HepG2 (cell line): ENCODE measurements around the gene POLR2J. TPM values are rescaled to one million over a fixed set of nuclear protein-coding genes. Genes with fewer than 3 reads are reported as not detected.

Source experiments
- ARNTL ChIP-seq: sonication (generic); formaldehyde crosslinking; IDR thresholded peaks from 2 replicates; pipeline ENCODE4 v1.4.0; 2020; ENCODE audit warnings: mild to moderate bottlenecking, missing genetic modification reagents
- ATF7-NPFF ChIP-seq: sonication (generic); formaldehyde crosslinking; IDR thresholded peaks from 2 replicates; pipeline ENCODE4 v1.8.1; 2023; ENCODE audit warnings: mild to moderate bottlenecking, low read depth, missing genetic modification reagents, moderate library complexity
- BHLHE40 ChIP-seq: IDR thresholded peaks from 2 replicates; pipeline ENCODE4 v1.6.1; 2011; ENCODE audit warnings: low read length, improper control_type of control experiment
- FOXO1 ChIP-seq: sonication (generic); formaldehyde crosslinking; IDR thresholded peaks from 2 replicates; pipeline ENCODE4 v1.4.0; 2020; ENCODE audit warnings: missing genetic modification reagents
- FOXO4 ChIP-seq: sonication (generic); formaldehyde crosslinking; conservative IDR thresholded peaks from 2 replicates; pipeline ENCODE4 v1.8.1; 2023; ENCODE audit warnings: missing genetic modification reagents
- KDM6A ChIP-seq: IDR thresholded peaks from 2 replicates; pipeline ENCODE4 v1.6.1; 2016; ENCODE audit warnings: low read depth
- LBX2 ChIP-seq: sonication (generic); formaldehyde crosslinking; IDR thresholded peaks from 2 replicates; pipeline ENCODE4 v1.5.0; 2020; ENCODE audit warnings: missing genetic modification reagents, mild to moderate bottlenecking, borderline replicate concordance
- NONO ChIP-seq, 2 experiments: fragments of 450-650 bp in 1 of 2; sonication (generic) in 1 of 2; formaldehyde crosslinking in 1 of 2; IDR thresholded peaks in 1 of 2; conservative IDR thresholded peaks in 1 of 2; 2 replicates each; pipeline versions ENCODE4 v1.6.1 to v1.8.0; 2017 to 2022; ENCODE audit warnings: mild to moderate bottlenecking in 1 of 2, missing genetic modification reagents in 1 of 2, moderate library complexity in 1 of 2
- PAXIP1 ChIP-seq: sonication (generic); formaldehyde crosslinking; conservative IDR thresholded peaks from 2 replicates; pipeline ENCODE4 v1.4.0; 2020; ENCODE audit warnings: mild to moderate bottlenecking, missing genetic modification reagents, moderate library complexity
- PTBP1 ChIP-seq: fragments of 200-400 bp; formaldehyde crosslinking; IDR thresholded peaks from 2 replicates; pipeline ENCODE4 v1.6.1; 2018; ENCODE audit warnings: low read length, low read depth; ENCODE audit not compliant: poor library complexity, severe bottlenecking
- RXRB ChIP-seq: IDR thresholded peaks from 2 replicates; pipeline ENCODE4 v1.6.1; 2016; ENCODE audit warnings: borderline replicate concordance, missing genetic modification reagents, missing compliant biosample characterization
- SETDB1 ChIP-seq: sonication (generic); formaldehyde crosslinking; IDR thresholded peaks from 2 replicates; pipeline ENCODE4 v1.5.1; 2020; ENCODE audit warnings: missing genetic modification reagents, mild to moderate bottlenecking, borderline replicate concordance
- TCF12 ChIP-seq, 2 experiments: fragments of 450-650 bp in 1 of 2; sonication (generic) in 1 of 2; formaldehyde crosslinking in 1 of 2; IDR thresholded peaks; 2 replicates each; pipeline versions ENCODE4 v1.6.1 to v1.8.0; 2017 to 2022; ENCODE audit warnings: antibody characterized with exemption in 1 of 2, mild to moderate bottlenecking in 1 of 2, missing genetic modification reagents in 1 of 2, moderate library complexity in 1 of 2
- TOPORS ChIP-seq: sonication (generic); formaldehyde crosslinking; IDR thresholded peaks from 2 replicates; pipeline ENCODE4 v1.8.0; 2023; ENCODE audit warnings: mild to moderate bottlenecking, missing genetic modification reagents
- ZFP36L1 ChIP-seq: sonication (generic); formaldehyde crosslinking; IDR thresholded peaks from 2 replicates; pipeline ENCODE4 v1.8.0; 2022; ENCODE audit warnings: mild to moderate bottlenecking, missing genetic modification reagents, moderate library complexity
- ZFP91 ChIP-seq: sonication (generic); formaldehyde crosslinking; IDR thresholded peaks from 2 replicates; pipeline ENCODE4 v1.9.0; 2022; ENCODE audit warnings: missing genetic modification reagents, mild to moderate bottlenecking, borderline replicate concordance
- ZMYM4 ChIP-seq: sonication (generic); formaldehyde crosslinking; IDR thresholded peaks from 2 replicates; pipeline ENCODE4 v1.8.1; 2023; ENCODE audit warnings: mild to moderate bottlenecking, missing genetic modification reagents
- ZNF230 ChIP-seq: sonication (generic); formaldehyde crosslinking; IDR thresholded peaks from 2 replicates; pipeline ENCODE4 v1.4.0; 2020; ENCODE audit warnings: mild to moderate bottlenecking, missing genetic modification reagents
- ZNF326 ChIP-seq: sonication (generic); formaldehyde crosslinking; IDR thresholded peaks from 2 replicates; pipeline ENCODE4 v1.4.0; 2020; ENCODE audit warnings: missing genetic modification reagents, borderline replicate concordance
- ZNF34 ChIP-seq: sonication (generic); formaldehyde crosslinking; IDR thresholded peaks from 2 replicates; pipeline ENCODE4 v1.4.0; 2020; ENCODE audit warnings: mild to moderate bottlenecking, missing genetic modification reagents, borderline replicate concordance
- ZNF484 ChIP-seq: sonication (generic); formaldehyde crosslinking; IDR thresholded peaks from 2 replicates; pipeline ENCODE4 v1.5.1; 2020; ENCODE audit warnings: mild to moderate bottlenecking, low read depth, missing genetic modification reagents, borderline replicate concordance
- polyA plus RNA-seq, 8 experiments: library from polyadenylated mRNA; depleted of rRNA in 3 of 8; stranded (reverse) in 7 of 8; unstranded in 1 of 8; fragments of >200 nt; fragmentation: Illumina TruSeq in 4 of 8; extraction: Trizol in 4 of 8; gene quantifications; 2 replicates each; pipeline versions ENCODE4 v1.2.1 to v1.2.3, GENCODE V29; 2011 to 2016; ENCODE audit warnings: low read depth in 4 of 8, missing spikeins in 1 of 8, mixed read lengths in 1 of 8; ENCODE audit not compliant: insufficient read depth in 1 of 8
- total RNA-seq, 5 experiments: library from RNA; depleted of rRNA; stranded (reverse); fragments of >200 nt; fragmentation: Illumina TruSeq; extraction: Trizol; gene quantifications; 2 replicates each; pipeline ENCODE4 v1.2.3, GENCODE V29; 2016; ENCODE audit warnings: low read depth in 1 of 5

POLR2J gene
- total and polyA plus RNA-seq, 2 of the 13 experiments (the other 11 are each of a cell fraction or from before 2014, with no cell fraction given) = 41.2 to 71.4 TPM

- TF ChIP-seq BHLHE40 (0 out of 2 replicates have a peak, but pooled peaks have one; percentile 37), ARNTL (peak; percentile 85), ATF7-NPFF (CRISPR knock-in tag) (peak; percentile 78), SETDB1 (CRISPR knock-in tag) (no peak), KDM6A (CRISPR knock-in tag) (peak; percentile 12; the same call in 1 of the 2 replicates), FOXO4 (CRISPR knock-in tag) (no peak), PTBP1 (no peak), PAXIP1 (CRISPR knock-in tag) (0 out of 2 replicates have a peak, but pooled peaks have one; percentile 28), TOPORS (peak; percentile 71; the same call in 1 of the 2 replicates), RXRB (CRISPR knock-in tag) (no peak; the same call in 1 of the 2 replicates), LBX2 (CRISPR knock-in tag) (0 out of 2 replicates have a peak, but pooled peaks have one; percentile 21), ZFP91 (CRISPR knock-in tag) (peak; percentile 46; the same call in 1 of the 2 replicates), FOXO1 (CRISPR knock-in tag) (no peak), ZFP36L1 (CRISPR knock-in tag) (peak; percentile 38; the same call in 1 of the 2 replicates), TCF12 (IDR thresholded peaks at IDR 0.05) (no peak), TCF12 (CRISPR knock-in tag; IDR thresholded peaks at IDR 0.05) (no peak), ZMYM4 (peak; percentile 81), ZNF34 (0 out of 2 replicates have a peak, but pooled peaks have one; percentile 60), NONO (IDR thresholded peaks at IDR 0.05) (no peak), NONO (CRISPR knock-in tag; conservative IDR thresholded peaks at IDR 0.05) (peak; percentile 80), ZNF326 (CRISPR knock-in tag) (no peak), ZNF484 (no peak), ZNF230 (CRISPR knock-in tag) (peak; percentile 43; the same call in 1 of the 2 replicates)
These were observed 14.0 kb downstream of the POLR2J start, which contains the start of the genes ALKBH4 and LRWD1 (continued) for GRCh38 chr7:102464577-102465280.
